MM.1S (cell line): ENCODE results near the gene CEACAM20.

Experiments
- DNase-seq: peaks from one replicate; pipeline ENCODE4 v3.0.0-alpha.2; 2015
- H2AFZ ChIP-seq: fragments of 300-600 bp; sonication (generic); 2 replicates; pipeline ENCODE4 v1.6.0; 2016; ENCODE audit warnings: antibody characterized with exemption, low read length
- H3F3A ChIP-seq: fragments of 300-600 bp; sonication (generic); 2 replicates; pipeline ENCODE4 v1.6.1; 2016; ENCODE audit warnings: mild to moderate bottlenecking, antibody characterized with exemption, low read length, moderate library complexity, mixed read lengths; ENCODE audit not compliant: insufficient read depth
- H3K27ac ChIP-seq: fragments of 300-600 bp; sonication (generic); 2 replicates; pipeline ENCODE4 v1.5.1; 2016; ENCODE audit warnings: mild to moderate bottlenecking, low read length
- H3K27me3 ChIP-seq: fragments of 300-600 bp; sonication (generic); replicated peaks from 2 replicates; pipeline ENCODE4 v1.6.0; 2016; ENCODE audit warnings: low read length; ENCODE audit not compliant: insufficient read depth
- H3K36me3 ChIP-seq: fragments of 300-600 bp; sonication (generic); replicated peaks from 2 replicates; pipeline ENCODE4 v1.6.1; 2016; ENCODE audit warnings: mild to moderate bottlenecking, low read length, mixed read lengths; ENCODE audit not compliant: insufficient read depth
- H3K4me1 ChIP-seq: fragments of 300-600 bp; sonication (generic); 2 replicates; pipeline ENCODE4 v1.6.1; 2016; ENCODE audit warnings: low read length, mixed read lengths
- H3K4me2 ChIP-seq: fragments of 300-600 bp; sonication (generic); 2 replicates; pipeline ENCODE4 v1.6.0; 2016; ENCODE audit warnings: low read depth, low read length
- H3K4me3 ChIP-seq: fragments of 300-600 bp; sonication (generic); 2 replicates; pipeline ENCODE4 v1.5.1; 2016; ENCODE audit warnings: low read length, mixed read lengths
- H3K79me2 ChIP-seq: fragments of 300-600 bp; sonication (generic); 2 replicates; pipeline ENCODE4 v1.6.1; 2016; ENCODE audit warnings: mixed run types, low read length, mixed read lengths
- H3K9ac ChIP-seq: fragments of 300-600 bp; sonication (generic); 2 replicates; pipeline ENCODE4 v1.6.1; 2016; ENCODE audit warnings: low read length, mixed read lengths
- H3K9me2 ChIP-seq: fragments of 300-600 bp; sonication (generic); replicated peaks from 2 replicates; pipeline ENCODE4 v1.6.1; 2016; ENCODE audit warnings: mild to moderate bottlenecking, low read length, mixed read lengths; ENCODE audit not compliant: insufficient read depth
- H3K9me3 ChIP-seq: fragments of 300-600 bp; sonication (generic); replicated peaks from 2 replicates; pipeline ENCODE4 v1.6.1; 2016; ENCODE audit warnings: mild to moderate bottlenecking, low read length, mixed read lengths; ENCODE audit not compliant: insufficient read depth
- H4K20me1 ChIP-seq: fragments of 300-600 bp; sonication (generic); 2 replicates; pipeline ENCODE4 v1.6.1; 2016; ENCODE audit warnings: mild to moderate bottlenecking, low read length, moderate library complexity, mixed read lengths; ENCODE audit not compliant: insufficient read depth
- CTCF ChIP-seq: fragments of 300-600 bp; sonication (generic); IDR thresholded peaks from 2 replicates; pipeline ENCODE4 v1.5.1; 2016; ENCODE audit warnings: antibody characterized with exemption, low read length, mixed read lengths
- EZH2 ChIP-seq: fragments of 300-600 bp; sonication (generic); optimal IDR thresholded peaks from 2 replicates; pipeline ENCODE3; 2017; ENCODE audit warnings: low read depth, mild to moderate bottlenecking, antibody characterized with exemption, low read length, mixed read lengths
- EZH2phosphoT487 ChIP-seq: fragments of 300-600 bp; sonication (generic); IDR thresholded peaks from 2 replicates; pipeline ENCODE4 v1.6.1; 2018; ENCODE audit warnings: antibody characterized with exemption, low read length

CEACAM20 gene

GRCh38 chr19:44512326-44513298 is 16.9 kb downstream of the CEACAM20 start:
- TF ChIP-seq CTCF (peak; percentile 48), EZH2phosphoT487 (no peak)
- no peaks in the 10 kb centered on the region for H3F3A ChIP-seq
- no peaks in the 10 kb centered on the region for H3K36me3 ChIP-seq
- no peak overlapping the region for H3K27ac ChIP-seq
- H3K4me1 ChIP-seq = no peaks in the 10 kb centered on the region
- no peaks in the 10 kb centered on the region for H3K79me2 ChIP-seq
- no peak overlapping the region for H2AFZ ChIP-seq
- no peak overlapping the region for H3K9ac ChIP-seq
- H3K4me3 ChIP-seq = no peak overlapping the region
- H4K20me1 ChIP-seq = no peaks in the 10 kb centered on the region
- DNase-seq = no peak
- no peaks in the 10 kb centered on the region for H3K9me2 ChIP-seq
- H3K4me2 ChIP-seq = no peak overlapping the region
- no peaks in the 10 kb centered on the region for H3K9me3 ChIP-seq
- H3K27me3 ChIP-seq = no peaks in the 10 kb centered on the region; the same call in 1 of the 2 replicates

- H4K20me1 ChIP-seq = no peaks in the 10 kb centered on the region
- H3F3A ChIP-seq = no peaks in the 10 kb centered on the region
- no peak overlapping the region for H3K9ac ChIP-seq
- DNase-seq = no peak
- no peak overlapping the region for H3K4me3 ChIP-seq
- H3K79me2 ChIP-seq = no peaks in the 10 kb centered on the region
- H3K27me3 ChIP-seq = no peaks in the 10 kb centered on the region; the same call in 1 of the 2 replicates
- no peak overlapping the region for H2AFZ ChIP-seq
- no peaks in the 10 kb centered on the region for H3K4me1 ChIP-seq
- TF ChIP-seq CTCF (no peak), EZH2phosphoT487 (no peak), EZH2 (no peak)
- no peaks in the 10 kb centered on the region for H3K9me2 ChIP-seq
- no peaks in the 10 kb centered on the region for H3K9me3 ChIP-seq
- H3K4me2 ChIP-seq = no peak overlapping the region
- no peaks in the 10 kb centered on the region for H3K36me3 ChIP-seq
- no peak overlapping the region for H3K27ac ChIP-seq
Observed at GRCh38 chr19:44509478-44509877, 20.0 kb downstream of the CEACAM20 start.

GRCh38 chr19:44499962-44500949 is 29.2 kb downstream of the CEACAM20 start, which contains the start of gene ZNF180:
TSS of gene ZNF180 (minus strand) at chr19:44500522. CDS start at chr19:44497334, 3,188 bp downstream.
- Histone ChIP-seq H3F3A (no peaks in the 10 kb centered on the region), H3K4me2 (peak within 1 kb of the TSS; percentile 77), H3K27ac (peak within 1 kb of the TSS; percentile 45; the same call in 1 of the 2 replicates), H3K36me3 (peaks cover 2% of the 10 kb centered on the region; the same call in 1 of the 2 replicates), H3K79me2 (peaks cover 16% of the 10 kb centered on the region), H3K9me3 (no peaks in the 10 kb centered on the region), H3K4me1 (no peaks in the 10 kb centered on the region; the same call in 1 of the 2 replicates), H3K4me3 (peak within 1 kb of the TSS; percentile 99), H3K9me2 (no peaks in the 10 kb centered on the region), H2AFZ (peak within 1 kb of the TSS; percentile 98), H4K20me1 (no peaks in the 10 kb centered on the region), H3K9ac (peak within 1 kb of the TSS; percentile 70), H3K27me3 (peaks cover 25% of the 10 kb centered on the region)
- TF ChIP-seq EZH2 (no peak), EZH2phosphoT487 (no peak), CTCF (peak; percentile 34; the same call in 1 of the 2 replicates)
- DNase-seq = peak; percentile 96
